Measurements from ENCODE around the gene TAOK1. TPM values are rescaled to one million over a fixed set of nuclear protein-coding genes. Genes with fewer than 3 reads are reported as not detected.
A peak's percentile ranks its signal among the peaks of the same experiment; 100 is the strongest.

TAOK1 gene
- total RNA-seq, 1 donor from 2014 or later: 127 TPM

DNA sequence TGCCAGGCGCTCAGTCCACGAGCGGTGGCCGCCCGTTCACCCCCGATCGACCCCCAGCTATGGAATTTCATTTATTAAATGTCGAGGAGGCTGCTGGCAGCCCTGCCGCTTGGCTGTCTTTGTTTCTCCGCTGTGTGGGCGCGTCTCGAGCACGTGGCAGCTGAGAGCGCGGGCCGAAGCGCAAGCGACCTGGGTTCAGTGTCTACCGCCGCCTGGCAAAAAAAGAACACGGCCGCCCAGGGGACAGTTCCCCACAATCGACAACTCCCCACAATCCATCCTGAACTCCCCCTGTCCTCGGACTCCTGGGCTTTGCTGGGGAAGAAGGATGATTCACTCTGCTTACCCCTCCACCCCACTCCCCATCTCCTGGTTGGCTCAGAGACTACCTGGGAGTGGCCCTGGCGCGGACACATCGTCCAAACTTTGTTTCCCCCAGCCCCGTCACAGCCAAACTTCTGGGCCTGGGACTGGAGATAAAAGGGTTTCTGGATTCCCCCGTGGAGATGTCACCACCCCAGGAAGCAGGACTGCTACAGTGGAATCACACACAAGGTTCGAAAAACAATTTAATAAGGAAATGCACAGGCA lies 201.1 kb downstream of the TAOK1 start:
- FAIRE-seq (no peak), DNase-seq (ENCODE audit: low spot score in 2 of 2) (peak in 1 of 2 donors; percentile 56)

DNA sequence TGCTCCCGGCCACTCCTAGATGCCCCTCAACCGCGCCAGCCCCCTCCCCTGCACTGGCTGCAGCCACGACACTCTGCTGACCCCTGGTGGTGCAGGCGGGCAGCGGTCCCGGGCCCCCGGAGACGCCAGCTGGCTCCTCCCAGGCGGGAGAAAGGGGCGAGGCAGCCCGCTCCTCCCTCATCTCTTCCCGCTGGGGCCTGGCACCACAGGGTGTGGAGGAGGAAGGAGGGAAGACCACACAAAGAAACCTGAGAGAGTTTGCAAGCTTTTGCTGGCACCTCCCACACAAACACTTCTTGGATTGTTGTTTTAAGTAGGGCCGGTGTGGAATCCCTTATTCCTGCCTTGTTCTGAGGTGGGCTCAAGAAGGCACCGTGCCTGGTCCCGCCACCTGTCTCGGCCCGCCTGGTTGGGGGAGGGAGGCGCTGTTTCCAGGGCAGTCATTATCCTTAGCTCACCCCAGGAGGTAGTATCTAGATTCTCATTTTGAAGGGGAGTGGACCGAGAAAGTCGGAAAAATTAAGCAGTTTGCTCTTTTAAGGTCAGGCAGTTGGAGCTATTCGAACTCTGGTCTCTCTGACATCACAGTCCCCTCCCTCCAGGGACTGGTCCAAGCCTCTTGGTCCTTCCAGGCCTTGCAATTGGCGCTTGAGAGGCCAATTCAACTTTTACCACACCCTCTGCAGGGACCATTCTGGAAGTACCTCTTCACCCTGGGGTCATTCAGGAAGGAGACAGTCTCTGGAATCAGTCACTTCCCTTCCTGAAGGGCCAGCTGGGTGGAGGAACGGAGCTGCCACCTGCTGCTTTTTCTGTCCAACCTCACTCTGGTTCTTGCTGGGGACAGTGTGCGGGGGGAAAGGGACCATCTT lies 201.8 kb downstream of the TAOK1 start:
- DNase-seq (ENCODE audit: low spot score in 2 of 2) (peak; percentile 89 to 91), FAIRE-seq (no peak)

GRCh38 chr17:29592850-29593551 lies 202.8 kb downstream of the TAOK1 start, which contains the start of gene ANKRD13B:
ANKRD13B (plus strand) TSS chr17:29593132; CDS start chr17:29593622, 490 bp downstream.
- FAIRE-seq: no peak

GRCh38 chr17:29593591-29594518 lies 203.7 kb downstream of the TAOK1 start:
- no peak for FAIRE-seq
- DNase-seq (ENCODE audit: low spot score in 2 of 2): no peak

More at GRCh38 chr17:29592850-29593551, 202.8 kb downstream of the TAOK1 start, which contains the start of gene ANKRD13B:
- DNase-seq (ENCODE audit: low spot score in 2 of 2): peak; percentile 68 to 80

DNA sequence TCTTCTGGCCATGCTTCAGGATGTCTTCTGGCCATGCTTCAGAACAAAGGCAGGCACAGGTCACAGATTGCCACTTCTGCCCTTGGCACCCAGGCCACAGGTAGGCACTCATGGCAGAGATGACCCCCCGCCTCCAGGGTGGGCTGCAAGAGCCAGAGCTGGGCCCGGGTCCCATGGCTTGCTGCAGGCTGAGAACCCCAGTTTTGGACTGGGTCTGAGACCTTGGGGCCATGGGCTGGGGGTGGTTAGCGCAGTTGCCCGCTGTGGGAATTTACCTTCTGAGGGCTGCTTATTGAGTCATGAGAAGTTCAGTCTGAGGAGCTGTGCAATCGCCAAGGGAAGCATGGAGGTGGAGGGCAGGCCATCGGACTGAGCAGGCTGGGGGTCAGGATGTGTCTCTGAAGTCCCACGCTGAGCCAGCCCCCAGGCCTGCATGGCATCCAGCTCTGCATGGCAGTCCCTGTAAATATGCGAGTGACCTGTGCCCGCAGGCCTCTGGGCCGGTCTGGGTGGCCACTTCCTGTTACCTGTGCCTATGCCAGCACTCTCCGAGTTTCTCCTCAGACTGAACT lies 204.4 kb downstream of the TAOK1 start:
- no peak for FAIRE-seq
- DNase-seq (ENCODE audit: low spot score in 2 of 2): no peak

DNA sequence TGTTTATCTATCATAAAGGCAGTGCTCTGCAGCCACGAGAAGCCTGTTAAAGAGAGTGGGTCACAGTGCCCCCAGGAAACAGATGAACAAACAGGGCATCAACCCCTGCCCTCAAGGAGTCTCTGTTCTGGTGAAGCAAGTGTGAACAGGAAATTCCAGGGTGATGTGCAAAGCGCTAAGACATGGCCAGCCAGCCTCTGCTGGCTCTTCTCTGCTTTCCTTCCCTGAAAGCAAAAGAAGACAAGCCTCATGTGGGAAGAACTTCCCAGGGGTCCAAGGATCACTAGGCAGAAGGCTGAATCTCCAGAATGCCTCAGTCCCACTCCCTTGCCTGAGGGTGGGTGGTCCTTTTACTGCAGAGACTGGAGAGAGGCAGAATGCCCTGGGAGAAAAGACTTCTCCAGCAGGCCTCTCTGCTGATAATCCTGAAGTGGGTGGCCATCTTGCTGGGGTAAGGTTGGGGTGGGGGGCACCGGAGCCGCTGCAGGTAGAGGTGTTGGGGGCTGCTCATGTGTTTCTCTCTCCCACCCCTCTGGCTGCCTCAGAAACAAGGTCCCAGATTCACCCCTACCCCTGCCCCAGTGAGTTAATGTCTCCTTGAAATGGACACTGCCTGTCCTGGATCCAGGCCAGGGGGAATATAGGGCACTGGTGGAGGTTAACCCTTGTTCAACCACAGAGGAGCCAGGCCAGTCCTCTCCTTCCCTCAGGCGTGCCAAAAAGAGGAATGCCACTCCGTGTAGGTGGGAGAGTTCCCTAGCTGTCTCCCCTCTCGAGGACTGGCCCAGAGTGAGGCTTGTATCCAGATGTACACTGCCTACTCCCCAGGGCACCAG lies 205.2 kb downstream of the TAOK1 start:
- FAIRE-seq (no peak), DNase-seq (ENCODE audit: low spot score in 2 of 2) (no peak)

DNA sequence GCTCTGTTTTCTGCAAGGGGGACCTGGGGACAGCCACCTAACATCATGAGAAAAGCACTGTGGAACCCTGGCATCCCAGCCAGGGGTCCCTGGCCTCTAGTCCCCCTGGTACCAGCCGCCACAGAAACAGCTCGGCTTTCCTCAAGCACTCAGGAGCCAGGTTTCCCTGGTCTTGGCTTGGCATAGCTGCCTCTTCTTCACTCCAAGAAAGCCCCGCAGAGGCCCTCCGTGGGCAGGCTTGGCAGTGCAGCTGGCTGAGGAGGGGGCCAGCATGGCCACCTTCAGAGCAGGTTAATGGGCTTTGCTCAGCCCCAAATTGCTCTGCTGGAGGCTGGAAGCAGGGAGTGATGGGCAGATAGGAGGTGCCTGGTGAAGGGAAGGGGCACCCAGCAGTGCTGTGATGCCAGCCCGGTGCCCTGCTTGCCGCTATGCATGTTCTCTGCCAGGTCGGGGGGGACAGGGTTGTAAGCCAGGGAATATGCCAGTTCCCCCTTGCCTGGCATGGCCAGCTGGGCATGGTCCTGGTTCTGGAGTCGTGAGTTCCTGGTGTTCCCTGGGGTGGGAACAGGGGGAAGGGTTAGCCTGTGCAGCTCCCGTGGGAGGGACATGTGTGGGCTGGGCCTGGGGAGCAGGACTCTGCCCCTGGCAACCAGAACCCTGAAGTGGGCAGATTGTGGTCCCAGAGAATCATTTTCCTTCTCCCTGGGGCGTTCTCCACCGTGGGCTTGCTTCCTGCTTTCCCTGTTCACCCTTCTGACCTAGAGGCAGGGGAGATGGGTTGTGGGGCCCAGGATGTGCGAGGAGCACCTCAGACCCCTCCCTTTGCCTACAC lies 206.0 kb downstream of the TAOK1 start:
- no peak for FAIRE-seq

GRCh38 chr17:29596811-29597210 lies 206.6 kb downstream of the TAOK1 start:
- no peak for DNase-seq (ENCODE audit: low spot score in 2 of 2)
- FAIRE-seq: no peak

More for the DNA sequence above, 206.0 kb downstream of the TAOK1 start:
- no peak for DNase-seq (ENCODE audit: low spot score in 2 of 2)

DNA sequence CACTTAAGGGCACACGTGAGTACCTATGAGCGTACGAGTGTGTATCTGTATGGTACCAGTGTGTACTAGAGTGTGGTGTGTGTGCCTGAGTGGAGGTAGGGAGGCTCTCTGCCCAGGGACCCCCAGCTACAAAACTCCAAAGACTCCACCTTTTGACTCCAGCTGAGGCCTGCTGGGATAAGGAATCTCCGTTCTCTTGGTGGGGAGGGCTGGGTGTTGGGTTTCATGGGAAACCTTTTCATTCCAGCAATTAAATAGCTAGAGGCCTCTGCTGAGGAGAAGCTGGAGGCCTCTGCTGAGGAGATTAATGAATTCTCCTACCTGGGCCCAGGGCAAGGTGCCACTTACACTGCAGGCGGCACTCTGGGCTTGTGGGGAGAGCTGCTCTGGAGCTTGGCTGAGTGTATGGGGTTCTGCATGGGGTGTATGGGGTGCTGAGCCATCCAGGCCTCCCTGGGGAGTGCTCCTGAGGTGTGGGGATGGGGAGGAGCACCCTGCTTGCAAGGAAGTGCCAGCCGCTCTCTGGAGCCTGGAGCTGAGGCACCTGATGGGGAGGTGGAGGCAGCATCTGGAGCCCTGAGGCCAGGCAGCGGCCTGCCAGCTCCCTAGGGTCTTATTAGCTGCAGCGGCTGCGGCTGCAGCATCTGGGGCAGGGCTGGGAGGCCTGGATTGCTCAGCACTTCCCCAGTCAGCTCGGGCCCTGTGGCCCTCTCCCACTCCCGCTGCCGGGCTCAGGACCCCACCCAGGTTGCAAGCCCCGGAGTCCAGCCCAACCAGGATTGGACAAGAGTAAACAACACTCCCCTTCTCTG lies 207.4 kb downstream of the TAOK1 start:
- FAIRE-seq (no peak), DNase-seq (ENCODE audit: low spot score in 2 of 2) (no peak)

Small RNA genes within 50 kb of the gene (small RNA-seq; reads per million reads assigned to genes)
- not detected for gene RNU4-34P
- not detected for gene RNU6-1034P
- gene RNU6-711P: not detected

Other genes starting within 250 kb of the TAOK1 start
- 57.9 TPM for gene MYO18A, start 210.0 kb upstream of the TAOK1 start, total RNA-seq
- gene CRYBA1, start 143.5 kb upstream of the TAOK1 start, total RNA-seq: not detected
- gene NUFIP2, start 96.2 kb upstream of the TAOK1 start, total RNA-seq: 42.4 TPM
- gene ABHD15, start 176.7 kb downstream of the TAOK1 start, total RNA-seq: 0.41 TPM
- gene TP53I13, start 178.3 kb downstream of the TAOK1 start, total RNA-seq: 4.9 TPM
- gene GIT1, start 199.3 kb downstream of the TAOK1 start, total RNA-seq: 30.6 TPM
- 19.6 TPM for gene ANKRD13B, start 202.8 kb downstream of the TAOK1 start, total RNA-seq
- 0.82 TPM for gene CORO6, start 232.5 kb downstream of the TAOK1 start, total RNA-seq